Spleen (tissue), 11 donors: ENCODE results near the gene SSTR3. TPM values are rescaled to one million over a fixed set of nuclear protein-coding genes. Genes with fewer than 3 reads are reported as not detected.
"Not testable (repeated sequence)": the region's sequence is repeated elsewhere in the genome, so short reads cannot be mapped to it uniquely, and the experiment has no call there.

Experiments used
- DNase-seq: peaks from one replicate; pipeline ENCODE4 v3.0.0-alpha.2; 2020
- H3K27ac ChIP-seq, 8 donors: fragments of 200-600 bp; sonication (generic) in 7 of 8; 1 replicate in 4 of 8; 2 replicates in 4 of 8; pipeline versions ENCODE4 v1.5.0 to v1.8.0; 2016 to 2021; ENCODE audit warnings: inconsistent platforms in 4 of 8, mild to moderate bottlenecking in 4 of 8, moderate library complexity in 1 of 8
- H3K27me3 ChIP-seq, 7 donors: fragments of 200-600 bp; sonication (generic) in 6 of 7; replicated peaks in 1 of 7; 1 replicate in 4 of 7; 2 replicates in 3 of 7; pipeline versions ENCODE4 v1.5.0 to v1.8.0; 2016 to 2021; ENCODE audit warnings: inconsistent platforms in 3 of 7, mild to moderate bottlenecking in 1 of 7
- H3K36me3 ChIP-seq, 6 donors: fragments of 200-600 bp; sonication (generic) in 5 of 6; 1 replicate in 4 of 6; 2 replicates in 2 of 6; pipeline versions ENCODE4 v1.5.0 to v1.8.0; 2016 to 2021; ENCODE audit warnings: inconsistent platforms in 2 of 6
- H3K4me1 ChIP-seq, 6 donors: fragments of 200-600 bp; sonication (generic) in 5 of 6; 1 replicate in 3 of 6; 2 replicates in 3 of 6; pipeline versions ENCODE4 v1.5.0 to v1.8.0; 2016 to 2021; ENCODE audit warnings: inconsistent platforms in 3 of 6
- H3K4me3 ChIP-seq, 8 donors: fragments of 200-600 bp; sonication (generic) in 7 of 8; 1 replicate in 4 of 8; 2 replicates in 4 of 8; pipeline versions ENCODE4 v1.5.0 to v1.8.0; 2016 to 2021; ENCODE audit warnings: inconsistent platforms in 4 of 8, mild to moderate bottlenecking in 4 of 8, moderate library complexity in 2 of 8
- H3K9me3 ChIP-seq, 8 donors: fragments of 200-600 bp; sonication (generic) in 7 of 8; 1 replicate in 4 of 8; 2 replicates in 4 of 8; pipeline versions ENCODE4 v1.5.0 to v1.8.0; 2016 to 2021; ENCODE audit warnings: inconsistent platforms in 4 of 8
- CTCF ChIP-seq, 11 experiments: fragments of 200-600 bp in 7 of 11; fragments of 450-650 bp in 4 of 11; sonication (generic) in 4 of 11; IDR thresholded peaks in 8 of 11; conservative IDR thresholded peaks in 3 of 11; 1 replicate in 7 of 11; 2 replicates in 4 of 11; pipeline versions ENCODE4 v1.4.0 to v1.8.0; 2016 to 2021; ENCODE audit warnings: antibody characterized with exemption in 11 of 11, inconsistent platforms in 4 of 11, mild to moderate bottlenecking in 1 of 11
- POLR2A ChIP-seq, 3 donors: fragments of 450-650 bp; IDR thresholded peaks; one replicate each; pipeline ENCODE4 v1.5.1; 2017; ENCODE audit warnings: antibody characterized with exemption in 3 of 3, mild to moderate bottlenecking in 1 of 3
- POLR2AphosphoS5 ChIP-seq, 3 donors: sonication (generic); formaldehyde crosslinking; IDR thresholded peaks; one replicate each; pipeline ENCODE4 v1.5.1; 2017; ENCODE audit warnings: antibody characterized with exemption in 3 of 3
- WGBS, 5 donors: extraction: QIAGEN DNeasy Blood & Tissue Kit in 3 of 5; methylation state at CpG; one replicate each; pipeline versions ENCODE4 v1.1.5 to v1.1.7; 2013 to 2018; 5-methylcytosine and 5-hydroxymethylcytosine counted together
- intact Hi-C: fragments of 100-400 bp; cut with DNase I; formaldehyde crosslinking; loops from one replicate; pipeline ENCODE4 v1.15.0; 2023; ENCODE audit warnings: low total_unique reads
- polyA plus RNA-seq, 3 donors: library from polyadenylated mRNA; stranded (reverse); fragments of 200-250 nt; gene quantifications; one replicate each; pipeline ENCODE4 v1.2.1, GENCODE V29; 2013
- total RNA-seq, 7 donors: library from RNA; depleted of rRNA in 3 of 7; stranded (reverse); fragments of >200 nt in 3 of 7; fragmentation: NEBNext Ultra II Directional in 4 of 7; extraction: Animal tissue kit (Norgen Biotek cat#: 25700) in 4 of 7; gene quantifications; one replicate each; pipeline versions ENCODE4 v1.1.0 to v1.2.1, GENCODE V29; 2016 to 2021
- donor health status: healthy with polysubstance abuse.
- donor health status: DM: no; HTN: no; CAD: no; lungs with moderate emphysema.
- donor health status: DM: no; HTN: no; CAD: no.
- donor health status: Bipolar disorder and iron deficiency.
- donor health status: healthy.
- donor health status: DM: no; HTN: no; CAD: no.
- donor health status: DM: yes; HTN: yes; CAD: no.

The SSTR3 gene
- total and polyA plus RNA-seq, 10 donors: 0.56 to 2.0 (median 1.1) TPM

DNA sequence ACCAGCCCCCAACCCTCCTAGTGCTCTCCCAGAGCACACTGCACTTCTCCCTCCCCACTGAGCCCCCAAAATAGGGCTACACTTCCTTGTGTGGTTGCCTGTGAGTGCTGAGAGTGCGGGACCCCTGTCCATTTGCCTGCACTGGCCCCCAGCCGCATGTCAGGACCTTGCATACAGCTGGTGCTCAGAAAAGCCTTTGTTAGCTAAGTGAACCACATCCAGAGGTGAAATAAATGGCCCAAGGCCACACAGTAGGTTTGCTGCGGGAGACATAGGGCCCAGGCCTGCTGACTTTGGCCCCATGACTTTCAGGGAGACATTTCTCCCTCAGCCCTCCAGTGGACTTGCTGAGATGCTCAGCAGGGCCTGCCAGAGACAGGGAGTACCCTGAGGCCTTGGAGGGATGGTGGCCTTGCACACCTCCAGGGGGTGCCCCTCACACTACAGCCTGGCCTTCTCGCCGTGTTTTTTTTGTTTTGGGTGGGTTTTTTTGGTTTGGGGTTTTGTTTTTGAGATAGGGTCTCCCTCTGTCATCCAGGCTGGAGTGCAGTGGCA is 10.2 kb downstream of the SSTR3 start:
- H3K9me3 ChIP-seq: no peaks in the 10 kb centered on the region
- TF ChIP-seq POLR2AphosphoS5 (IDR thresholded peaks at IDR 0.05) (no peak), POLR2A (IDR thresholded peaks at IDR 0.05) (no peak), CTCF (IDR thresholded peaks at IDR 0.05 in 8 of 11, conservative IDR thresholded peaks at IDR 0.05 in 3 of 11) (no peak)
- H3K4me1 ChIP-seq: peaks cover 18 to 43% (median 33%) of the 10 kb centered on the region in 6 donors
- 85 to 91% (median 88%) methylated on average over 5 of the region's 5 CpGs for WGBS, 5 donors
- H3K36me3 ChIP-seq: no peaks in the 10 kb centered on the region
- intact Hi-C loops: no loop called here
- peak; percentile 63 for DNase-seq
- no peak overlapping the region for H3K4me3 ChIP-seq
- H3K27ac ChIP-seq: no peak overlapping the region
- no peaks in the 10 kb centered on the region for H3K27me3 ChIP-seq

- H3K9me3 ChIP-seq, H3K36me3 ChIP-seq, intact Hi-C loops, H3K27me3 ChIP-seq, H3K4me3 ChIP-seq, H3K27ac ChIP-seq: not testable (repeated sequence)
- 85 to 99% (median 96%) methylated on average over 3 to 6 of the region's 6 CpGs for WGBS, 5 donors
- H3K4me1 ChIP-seq: peaks cover 20 to 50% (median 39%) of the 10 kb centered on the region in 6 donors
- peak; percentile 54 for DNase-seq
These were observed 10.8 kb downstream of the SSTR3 start for GRCh38 chr22:37201443-37201820.

DNA sequence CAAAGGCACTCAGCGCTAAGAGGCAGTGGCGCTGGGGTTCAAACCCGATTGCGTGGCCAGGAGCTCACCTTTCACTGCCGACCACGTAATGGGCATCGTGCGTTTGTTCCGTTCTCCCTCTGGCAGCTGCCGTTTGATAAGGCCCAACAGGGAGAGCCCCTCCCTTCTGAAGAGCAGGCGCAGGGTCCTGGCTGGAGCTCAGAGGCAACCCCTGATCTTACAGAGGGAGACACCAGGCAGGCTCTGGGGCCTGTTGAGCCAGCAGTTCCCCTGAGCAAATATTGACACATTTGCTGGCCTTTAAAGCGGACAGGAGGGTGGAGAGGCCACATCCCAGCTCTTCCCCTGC is 12.5 kb downstream of the SSTR3 start:
- intact Hi-C loops: loop anchor here (2.0 kb wide), 1 partner anchor 121 kb away; no protein-coding TSS in a partner anchor
- no peaks in the 10 kb centered on the region for H3K27me3 ChIP-seq
- WGBS, 5 donors: 24 to 38% (median 27%) methylated on average over 11 to 12 of the region's 12 CpGs
- TF ChIP-seq POLR2AphosphoS5 (IDR thresholded peaks at IDR 0.05) (no peak), POLR2A (IDR thresholded peaks at IDR 0.05) (no peak), CTCF (IDR thresholded peaks at IDR 0.05 in 8 of 11, conservative IDR thresholded peaks at IDR 0.05 in 3 of 11) (peak in 5 of 11 experiments; percentile 11 to 50 (median 42))
- no peaks in the 10 kb centered on the region for H3K36me3 ChIP-seq
- peak overlapping the region; percentile 57 to 98 (median 96) for H3K27ac ChIP-seq
- DNase-seq: no peak
- H3K4me3 ChIP-seq: peak overlapping the region in 6 of 8 donors; percentile 51 to 88 (median 60)
- H3K4me1 ChIP-seq: peaks cover 20 to 64% (median 47%) of the 10 kb centered on the region in 6 donors
- no peaks in the 10 kb centered on the region for H3K9me3 ChIP-seq

- H3K4me3 ChIP-seq: peak overlapping the region; percentile 50 to 88 (median 58)
- DNase-seq: peak; percentile 100
- peak; percentile 44 to 97 (median 96) for TF ChIP-seq POLR2A (IDR thresholded peaks at IDR 0.05)
- peak; percentile 95 to 99 (median 98) for TF ChIP-seq CTCF (IDR thresholded peaks at IDR 0.05 in 8 of 11, conservative IDR thresholded peaks at IDR 0.05 in 3 of 11)
- TF ChIP-seq POLR2AphosphoS5 (IDR thresholded peaks at IDR 0.05): peak; percentile 100
- no peaks in the 10 kb centered on the region for H3K27me3 ChIP-seq
- H3K36me3 ChIP-seq: no peaks in the 10 kb centered on the region
- H3K4me1 ChIP-seq: peaks cover 20 to 69% (median 50%) of the 10 kb centered on the region in 6 donors
- WGBS, 5 donors: 0 to 1% (median 0%) methylated on average over 24 to 58 of the region's 58 CpGs
- H3K9me3 ChIP-seq: no peaks in the 10 kb centered on the region
- H3K27ac ChIP-seq: peak overlapping the region; percentile 91 to 98 (median 96)
- intact Hi-C loops: loop anchor here (2.0 kb wide), 1 partner anchor 120 kb away; no protein-coding TSS in a partner anchor
These were observed 13.0 kb downstream of the SSTR3 start for GRCh38 chr22:37199103-37199759.
